Skeletal muscle tissue (tissue), 4 donors: Measurements from ENCODE around the gene GALR2. TPM values are rescaled to one million over a fixed set of nuclear protein-coding genes. Genes with fewer than 3 reads are reported as not detected.
"Not testable (repeated sequence)": the region's sequence is repeated elsewhere in the genome, so short reads cannot be mapped to it uniquely, and the experiment has no call there.

Source experiments
- H3K27ac ChIP-seq: one replicate; pipeline ENCODE4 v1.7.0; 2013; ENCODE audit warnings: mild to moderate bottlenecking, low read depth, low read length, inconsistent platforms
- H3K27me3 ChIP-seq, 3 donors: one replicate each; pipeline ENCODE4 v1.7.0; 2013; ENCODE audit warnings: low read length in 3 of 3; ENCODE audit not compliant: control insufficient read depth in 3 of 3, insufficient read depth in 3 of 3
- H3K36me3 ChIP-seq, 3 donors: one replicate each; pipeline ENCODE4 v1.7.0; 2013; ENCODE audit warnings: low read length in 3 of 3; ENCODE audit not compliant: control insufficient read depth in 3 of 3, insufficient read depth in 3 of 3
- H3K4me1 ChIP-seq, 3 donors: one replicate each; pipeline ENCODE4 v1.7.0; 2013; ENCODE audit warnings: low read length in 3 of 3, mild to moderate bottlenecking in 3 of 3; ENCODE audit not compliant: control insufficient read depth in 3 of 3, insufficient read depth in 3 of 3
- H3K4me3 ChIP-seq, 3 donors: one replicate each; pipeline ENCODE4 v1.7.0; 2013; ENCODE audit warnings: low read length in 3 of 3
- H3K9ac ChIP-seq, 3 donors: one replicate each; pipeline ENCODE4 v1.7.0; 2013; ENCODE audit warnings: low read length in 3 of 3, mild to moderate bottlenecking in 3 of 3, moderate library complexity in 2 of 3, low read depth in 1 of 3
- H3K9me3 ChIP-seq, 3 donors: one replicate each; pipeline ENCODE4 v1.7.0; 2013; ENCODE audit warnings: low read length in 3 of 3; ENCODE audit not compliant: control insufficient read depth in 3 of 3
- total RNA-seq: library from RNA; depleted of rRNA; stranded (reverse); fragments of >200 nt; gene quantifications from one replicate; pipeline ENCODE4 v1.2.3, GENCODE V29; 2014
- donor health status: Osteomylitis.

The GALR2 gene
- total RNA-seq, 1 donor from 2014 or later, result not detected

DNA sequence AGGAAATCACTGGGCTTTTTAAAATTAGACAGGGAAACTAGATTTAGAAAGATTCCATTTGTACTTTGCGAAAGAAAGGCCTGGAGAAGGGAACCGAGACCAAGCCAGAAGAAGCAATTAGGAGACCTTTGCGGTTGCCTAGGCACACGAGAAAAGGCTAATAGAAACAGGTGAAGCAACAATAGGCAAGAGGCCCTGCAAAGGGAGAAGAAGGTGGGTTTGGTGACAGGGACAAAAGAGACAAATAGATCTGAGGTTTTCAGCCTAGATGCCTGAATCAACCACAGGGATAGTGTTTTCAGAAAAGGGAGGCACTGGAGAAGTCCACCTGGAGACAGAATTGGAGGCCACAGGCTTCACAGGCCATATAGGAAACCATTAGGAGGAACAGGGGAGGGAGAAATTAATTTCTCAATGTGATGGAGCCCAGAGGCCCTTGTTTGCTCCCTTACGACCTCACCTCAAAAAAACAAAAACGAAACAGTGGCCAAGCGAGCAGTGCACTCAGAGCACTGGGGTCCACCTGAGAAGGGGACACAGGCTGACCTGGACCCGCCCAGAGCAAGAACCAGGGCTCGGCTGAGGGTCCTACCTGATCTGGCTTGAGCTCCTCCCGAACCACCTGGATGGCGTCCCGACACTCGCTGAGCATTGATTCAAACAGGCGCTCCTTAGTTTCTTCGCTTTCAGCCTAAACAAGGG, 24.6 kb upstream of the GALR2 start:
- H3K4me1 ChIP-seq, result peaks cover 0 to 3% (median 0%) of the 10 kb centered on the region in 3 donors
- H3K36me3 ChIP-seq, result peaks cover 60 to 68% (median 65%) of the 10 kb centered on the region in 3 donors
- no peaks in the 10 kb centered on the region for H3K27me3 ChIP-seq
- no peaks in the 10 kb centered on the region for H3K9me3 ChIP-seq
- no peak overlapping the region for H3K4me3 ChIP-seq
- no peak overlapping the region for H3K27ac ChIP-seq
- no peak overlapping the region for H3K9ac ChIP-seq

- no peaks in the 10 kb centered on the region for H3K27me3 ChIP-seq
- no peak overlapping the region for H3K9ac ChIP-seq
- H3K4me3 ChIP-seq, result no peak overlapping the region
- no peaks in the 10 kb centered on the region for H3K9me3 ChIP-seq
- no peak overlapping the region for H3K27ac ChIP-seq
- peaks cover 0 to 3% (median 0%) of the 10 kb centered on the region in 3 donors for H3K4me1 ChIP-seq
- H3K36me3 ChIP-seq, result peaks cover 56 to 60% (median 60%) of the 10 kb centered on the region in 3 donors
These were observed 23.8 kb upstream of the GALR2 start for GRCh38 chr17:76050538-76051467.

DNA sequence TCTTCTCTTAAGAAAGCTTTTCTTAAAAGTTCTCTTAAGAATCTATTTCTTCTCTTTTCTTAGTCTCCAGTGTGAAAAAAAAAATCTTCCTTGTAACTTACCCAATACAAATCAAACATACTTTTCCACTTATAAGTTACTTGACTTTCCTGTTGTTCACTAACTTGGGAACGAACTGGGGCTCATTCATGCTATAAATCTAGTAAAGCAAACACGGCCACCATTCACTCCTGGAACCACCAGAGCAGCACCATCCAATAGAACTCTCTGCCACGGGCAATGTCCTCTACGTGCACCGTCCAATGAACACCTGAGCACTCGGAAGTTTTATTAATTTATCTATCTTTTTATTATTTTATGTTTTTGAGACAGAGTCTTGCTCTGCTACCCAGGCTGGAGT, 23.0 kb upstream of the GALR2 start:
- no peak overlapping the region for H3K27ac ChIP-seq
- no peak overlapping the region for H3K4me3 ChIP-seq
- H3K9me3 ChIP-seq, result no peaks in the 10 kb centered on the region
- peaks cover 0 to 3% (median 0%) of the 10 kb centered on the region in 3 donors for H3K4me1 ChIP-seq
- peaks cover 56 to 63% (median 60%) of the 10 kb centered on the region in 3 donors for H3K36me3 ChIP-seq
- no peaks in the 10 kb centered on the region for H3K27me3 ChIP-seq
- H3K9ac ChIP-seq, result no peak overlapping the region

DNA sequence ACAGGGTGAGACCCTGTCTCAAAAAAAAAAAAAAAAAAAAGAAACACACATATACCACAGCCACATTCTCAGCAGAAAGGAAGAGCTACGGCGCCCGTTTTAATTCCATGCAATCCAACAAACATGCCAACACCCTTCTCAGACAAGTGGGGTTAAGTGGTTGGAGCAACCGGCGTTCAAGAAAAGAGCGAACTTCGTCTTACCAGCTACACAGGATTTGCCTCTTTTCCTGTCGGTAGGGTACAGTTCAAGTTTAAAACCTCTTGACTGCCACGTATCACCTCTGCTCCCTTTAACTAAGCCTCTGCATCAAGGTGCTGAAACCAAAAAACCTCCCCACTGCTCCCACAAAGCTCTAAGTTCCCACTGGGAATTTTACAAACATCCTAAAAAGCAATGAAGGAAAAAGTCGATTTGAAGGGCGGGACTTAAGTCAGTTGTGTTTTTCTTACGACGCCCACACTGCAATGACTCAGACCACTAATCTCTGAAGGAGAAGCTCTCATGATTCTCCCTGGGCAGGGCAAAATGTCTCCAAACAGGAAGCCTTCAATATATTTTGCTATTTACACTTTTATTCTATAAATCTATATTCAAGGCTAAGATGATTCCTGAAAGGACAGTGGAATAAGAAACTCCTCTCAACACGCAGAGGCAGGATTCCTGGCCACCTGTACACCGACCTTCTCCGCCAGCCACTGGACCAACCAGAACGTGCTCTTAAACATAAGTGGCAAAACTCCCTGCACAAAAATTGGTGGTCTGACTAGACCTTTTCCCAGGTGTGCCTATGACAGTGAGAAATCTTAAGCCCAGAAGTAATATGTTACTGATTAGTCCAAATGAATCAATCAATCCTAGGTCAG, 21.1 kb upstream of the GALR2 start:
- H3K9ac ChIP-seq, result no peak overlapping the region
- H3K4me3 ChIP-seq, result no peak overlapping the region
- no peaks in the 10 kb centered on the region for H3K9me3 ChIP-seq
- no peak overlapping the region for H3K27ac ChIP-seq
- peaks cover 0 to 3% (median 0%) of the 10 kb centered on the region in 3 donors for H3K4me1 ChIP-seq
- H3K27me3 ChIP-seq, result no peaks in the 10 kb centered on the region
- peaks cover 58 to 66% (median 63%) of the 10 kb centered on the region in 3 donors for H3K36me3 ChIP-seq

GRCh38 chr17:76054112-76054476, 20.5 kb upstream of the GALR2 start:
- no peak overlapping the region for H3K4me3 ChIP-seq
- peaks cover 58 to 67% (median 63%) of the 10 kb centered on the region in 3 donors for H3K36me3 ChIP-seq
- peaks cover 0 to 3% (median 0%) of the 10 kb centered on the region in 3 donors for H3K4me1 ChIP-seq
- H3K27ac ChIP-seq, result no peak overlapping the region
- H3K9me3 ChIP-seq, result no peaks in the 10 kb centered on the region
- no peak overlapping the region for H3K9ac ChIP-seq
- H3K27me3 ChIP-seq, result no peaks in the 10 kb centered on the region

GRCh38 chr17:76056882-76057281, 17.7 kb upstream of the GALR2 start:
- Histone ChIP-seq H3K4me1 (no peaks in the 10 kb centered on the region), H3K27me3 (no peaks in the 10 kb centered on the region), H3K9ac (no peak overlapping the region), H3K4me3 (no peak overlapping the region), H3K9me3 (no peaks in the 10 kb centered on the region), H3K27ac (no peak overlapping the region), H3K36me3 (peaks cover 63 to 66% (median 66%) of the 10 kb centered on the region in 3 donors)

- peaks cover 61 to 71% (median 64%) of the 10 kb centered on the region in 3 donors for H3K36me3 ChIP-seq
These were observed 16.3 kb upstream of the GALR2 start for GRCh38 chr17:76058264-76058663.

GRCh38 chr17:76063875-76064546, 10.6 kb upstream of the GALR2 start:
- no peak overlapping the region for H3K4me3 ChIP-seq
- H3K27me3 ChIP-seq, result no peaks in the 10 kb centered on the region
- H3K4me1 ChIP-seq, result no peaks in the 10 kb centered on the region
- H3K9me3 ChIP-seq, result no peaks in the 10 kb centered on the region
- peaks cover 55 to 76% (median 62%) of the 10 kb centered on the region in 3 donors for H3K36me3 ChIP-seq
- H3K9ac ChIP-seq, result no peak overlapping the region
- H3K27ac ChIP-seq, result no peak overlapping the region

More at GRCh38 chr17:76058264-76058663, 16.3 kb upstream of the GALR2 start:
- not testable (repeated sequence) for H3K4me1 ChIP-seq, H3K27ac ChIP-seq, H3K9ac ChIP-seq, H3K9me3 ChIP-seq, H3K4me3 ChIP-seq, H3K27me3 ChIP-seq

DNA sequence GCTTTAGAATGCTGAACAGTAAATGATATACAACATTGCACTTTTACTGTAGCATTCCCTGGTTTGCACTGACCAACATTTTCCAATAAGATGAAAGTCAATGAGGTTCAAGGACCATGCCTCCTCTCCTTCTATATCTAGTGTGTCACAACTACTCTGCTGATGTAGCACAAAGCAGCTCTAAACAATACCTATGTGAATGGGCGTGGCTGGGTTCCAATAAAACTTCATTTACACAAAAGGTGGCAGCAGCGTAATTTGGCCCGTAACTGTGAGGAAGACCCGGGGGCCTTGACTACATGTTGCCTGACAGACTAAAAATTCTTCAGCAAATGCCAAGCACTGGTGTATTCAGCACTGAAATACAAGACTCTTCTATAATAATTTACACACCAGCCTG, 8.8 kb upstream of the GALR2 start:
- no peak overlapping the region for H3K4me3 ChIP-seq
- no peak overlapping the region for H3K27ac ChIP-seq
- peaks cover 5 to 6% (median 5%) of the 10 kb centered on the region in 3 donors for H3K4me1 ChIP-seq
- H3K27me3 ChIP-seq, result no peaks in the 10 kb centered on the region
- H3K36me3 ChIP-seq, result peaks cover 43 to 61% (median 52%) of the 10 kb centered on the region in 3 donors
- no peaks in the 10 kb centered on the region for H3K9me3 ChIP-seq
- H3K9ac ChIP-seq, result no peak overlapping the region
